22Rv1 (cell line): ENCODE results near the gene RNU6-1.

Experiments used
- CTCF ChIP-seq: fragments of 450-650 bp; IDR thresholded peaks from 2 replicates; pipeline ENCODE4 v1.5.1; 2017; ENCODE audit warnings: mild to moderate bottlenecking
- ZFX ChIP-seq: fragments of 450-650 bp; IDR thresholded peaks from 2 replicates; pipeline ENCODE4 v1.6.1; 2017; ENCODE audit warnings: antibody characterized with exemption, borderline replicate concordance

GRCh38 chr15:67831363-67831762 is 8.5 kb downstream of the RNU6-1 start:
- TF ChIP-seq CTCF (no peak), ZFX (no peak)
